ENCODE measurements around the gene SASH3.
A peak's percentile ranks its signal among the peaks of the same experiment; 100 is the strongest.

The SASH3 gene

GRCh38 chrX:129824620-129825019, 44.9 kb downstream of the SASH3 start:
- no peak for DNase-seq
- Mint-ChIP-seq H3K27ac (no peak overlapping the region), H3K27me3 (no peaks in the 10 kb centered on the region), H3K4me3 (no peak overlapping the region), H3K4me1 (peaks cover 21% of the 10 kb centered on the region), H3K9me3 (no peaks in the 10 kb centered on the region), H3K36me3 (peaks cover 7% of the 10 kb centered on the region)
- CTCF ChIA-PET, result interaction anchor here (1.4 to 2.7 kb wide), 3 partner anchors 66 to 169 kb away, joined by 4 to 28 read pairs (median 16); no protein-coding TSS in a partner anchor

- peaks cover 21% of the 10 kb centered on the region for H3K4me1 Mint-ChIP-seq
- no peaks in the 10 kb centered on the region for H3K9me3 Mint-ChIP-seq
- DNase-seq, result peak; percentile 31
- no peak overlapping the region for H3K4me3 Mint-ChIP-seq
- H3K36me3 Mint-ChIP-seq, result peaks cover 7% of the 10 kb centered on the region
- H3K27me3 Mint-ChIP-seq, result no peaks in the 10 kb centered on the region
- H3K27ac Mint-ChIP-seq, result no peak overlapping the region
- CTCF ChIA-PET, result interaction anchor here (0.7 to 0.9 kb wide), 2 partner anchors 70 to 717 kb away, joined by 3 to 4 read pairs; no protein-coding TSS in a partner anchor
These were observed 46.2 kb downstream of the SASH3 start for GRCh38 chrX:129825746-129826505.

GRCh38 chrX:129830494-129830893, 50.7 kb downstream of the SASH3 start:
- Mint-ChIP-seq H3K4me3 (no peak overlapping the region), H3K27me3 (no peaks in the 10 kb centered on the region), H3K4me1 (peaks cover 10% of the 10 kb centered on the region), H3K27ac (no peak overlapping the region), H3K36me3 (peaks cover 11% of the 10 kb centered on the region), H3K9me3 (no peaks in the 10 kb centered on the region)
- no peak for DNase-seq
- CTCF ChIA-PET, result interaction anchor here (1.0 kb wide), 1 partner anchor 104 kb away, joined by 4 read pairs; no protein-coding TSS in a partner anchor

GRCh38 chrX:129831091-129831885, 51.5 kb downstream of the SASH3 start:
- CTCF ChIA-PET, result interaction anchor here (0.6 to 1.4 kb wide), 2 partner anchors 8 to 9 kb away, joined by 3 read pairs; no protein-coding TSS in a partner anchor
- Mint-ChIP-seq H3K4me1 (peaks cover 2% of the 10 kb centered on the region), H3K36me3 (peaks cover 8% of the 10 kb centered on the region), H3K27me3 (no peaks in the 10 kb centered on the region), H3K4me3 (no peak overlapping the region), H3K27ac (no peak overlapping the region), H3K9me3 (no peaks in the 10 kb centered on the region)
- no peak for DNase-seq

GRCh38 chrX:129833153-129833990, 53.6 kb downstream of the SASH3 start:
- Mint-ChIP-seq H3K27ac (no peak overlapping the region), H3K4me1 (no peaks in the 10 kb centered on the region), H3K27me3 (no peaks in the 10 kb centered on the region), H3K4me3 (no peak overlapping the region), H3K9me3 (no peaks in the 10 kb centered on the region), H3K36me3 (peaks cover 8% of the 10 kb centered on the region)
- no peak for DNase-seq
- CTCF ChIA-PET, result no interaction called here

- Mint-ChIP-seq H3K9me3 (no peaks in the 10 kb centered on the region), H3K4me3 (no peak overlapping the region), H3K27ac (no peak overlapping the region), H3K4me1 (peaks cover 4% of the 10 kb centered on the region), H3K36me3 (peaks cover 11% of the 10 kb centered on the region), H3K27me3 (no peaks in the 10 kb centered on the region)
- DNase-seq, result no peak
- CTCF ChIA-PET, result interaction anchor here (1.1 kb wide), 1 partner anchor 14 kb away, joined by 3 read pairs; no protein-coding TSS in a partner anchor
These were observed 57.1 kb downstream of the SASH3 start for GRCh38 chrX:129836827-129837226.

- CTCF ChIA-PET, result no interaction called here
- H3K27me3 Mint-ChIP-seq, result peaks cover 4% of the 10 kb centered on the region
These were observed 60.6 kb downstream of the SASH3 start for GRCh38 chrX:129840344-129840743.

GRCh38 chrX:129842510-129843208, 62.9 kb downstream of the SASH3 start:
- Mint-ChIP-seq H3K27ac (peak overlapping the region; percentile 65), H3K4me3 (peak overlapping the region; percentile 81), H3K36me3 (peaks cover 7% of the 10 kb centered on the region), H3K27me3 (peaks cover 4% of the 10 kb centered on the region), H3K9me3 (no peaks in the 10 kb centered on the region), H3K4me1 (peaks cover 25% of the 10 kb centered on the region)
- CTCF ChIA-PET, result no interaction called here
- DNase-seq, result no peak

More at GRCh38 chrX:129840344-129840743, 60.6 kb downstream of the SASH3 start:
- H3K4me3 Mint-ChIP-seq, result no peak overlapping the region
- no peaks in the 10 kb centered on the region for H3K9me3 Mint-ChIP-seq
- H3K36me3 Mint-ChIP-seq, result peaks cover 7% of the 10 kb centered on the region
- peaks cover 21% of the 10 kb centered on the region for H3K4me1 Mint-ChIP-seq
- H3K27ac Mint-ChIP-seq, result no peak overlapping the region
- no peak for DNase-seq

- Mint-ChIP-seq H3K27me3 (peaks cover 4% of the 10 kb centered on the region), H3K36me3 (peaks cover 7% of the 10 kb centered on the region), H3K27ac (peak overlapping the region; percentile 65), H3K4me1 (peaks cover 25% of the 10 kb centered on the region), H3K4me3 (peak overlapping the region; percentile 89), H3K9me3 (no peaks in the 10 kb centered on the region)
- CTCF ChIA-PET, result no interaction called here
- no peak for DNase-seq
These were observed 63.4 kb downstream of the SASH3 start for GRCh38 chrX:129843209-129843458.

- peak; percentile 90 for DNase-seq
- Mint-ChIP-seq H3K36me3 (peaks cover 7% of the 10 kb centered on the region), H3K4me3 (peak within 1 kb of the TSS; percentile 89), H3K4me1 (peaks cover 25% of the 10 kb centered on the region), H3K27ac (peak within 1 kb of the TSS; percentile 82), H3K9me3 (no peaks in the 10 kb centered on the region), H3K27me3 (peaks cover 4% of the 10 kb centered on the region)
- CTCF ChIA-PET, result no interaction called here
These were observed 63.9 kb downstream of the SASH3 start, which contains the start of gene ZDHHC9 for GRCh38 chrX:129843459-129844306. Gene ZDHHC9, minus strand, starts transcription at chrX:129843886. Its CDS starts 1,941 bp downstream, at chrX:129841945.
